GM19455 (cell line): ENCODE data around the gene ADAMTS13.

Experiments
- ATAC-seq: cut with Tn5 transposase; IDR thresholded peaks from one replicate; pipeline ENCODE4 v1.9.1; 2021; ENCODE audit not compliant: unreplicated experiment

The ADAMTS13 gene

GRCh38 chr9:133507246-133507965 is 85.2 kb downstream of the ADAMTS13 start:
- no peak for ATAC-seq

GRCh38 chr9:133508046-133508445 is 85.9 kb downstream of the ADAMTS13 start:
- ATAC-seq: no peak
